Sigmoid colon (tissue), 7 donors: Measurements from ENCODE around the gene ZNF778. TPM values are rescaled to one million over a fixed set of nuclear protein-coding genes. Genes with fewer than 3 reads are reported as not detected.

Experiments used
- DNase-seq: peaks from one replicate; pipeline ENCODE4 v3.0.0-alpha.2; 2019
- H3K27ac ChIP-seq, 4 donors: fragments of 200-600 bp; sonication (generic); one replicate each; pipeline ENCODE4 v1.5.1; 2016 to 2019; ENCODE audit warnings: mild to moderate bottlenecking in 1 of 4
- H3K27me3 ChIP-seq, 3 donors: fragments of 200-600 bp; sonication (generic); one replicate each; pipeline ENCODE4 v1.5.1; 2019; ENCODE audit warnings: mild to moderate bottlenecking in 1 of 3
- H3K36me3 ChIP-seq, 4 donors: fragments of 200-600 bp; sonication (generic); one replicate each; pipeline ENCODE4 v1.5.1; 2016 to 2019
- H3K4me1 ChIP-seq, 4 donors: fragments of 200-600 bp; sonication (generic); one replicate each; pipeline ENCODE4 v1.5.1; 2017 to 2019
- H3K4me3 ChIP-seq, 4 donors: fragments of 200-600 bp; sonication (generic); one replicate each; pipeline ENCODE4 v1.5.1; 2017 to 2019; ENCODE audit warnings: mild to moderate bottlenecking in 2 of 4, moderate library complexity in 1 of 4
- H3K9me3 ChIP-seq, 4 donors: fragments of 200-600 bp in 3 of 4; sonication (generic) in 3 of 4; one replicate each; pipeline versions ENCODE4 v1.5.1 to v1.6.1; 2013 to 2019
- CTCF ChIP-seq, 4 experiments: fragments of 450-650 bp in 3 of 4; fragments of 200-600 bp in 1 of 4; IDR thresholded peaks; one replicate each; pipeline ENCODE4 v1.5.1; 2016 to 2019; ENCODE audit warnings: antibody characterized with exemption in 4 of 4, mild to moderate bottlenecking in 3 of 4, moderate library complexity in 2 of 4
- EP300 ChIP-seq, 4 donors: sonication (generic); formaldehyde crosslinking; IDR thresholded peaks; one replicate each; pipeline ENCODE4 v1.6.1; 2017; ENCODE audit warnings: antibody characterized with exemption in 4 of 4
- POLR2A ChIP-seq, 2 donors: fragments of 450-650 bp; IDR thresholded peaks; one replicate each; pipeline ENCODE4 v1.6.1; 2016; ENCODE audit warnings: antibody characterized with exemption in 2 of 2, mild to moderate bottlenecking in 2 of 2, moderate library complexity in 2 of 2
- POLR2AphosphoS5 ChIP-seq, 4 donors: sonication (generic); formaldehyde crosslinking; IDR thresholded peaks; one replicate each; pipeline ENCODE4 v1.6.1; 2017; ENCODE audit warnings: antibody characterized with exemption in 4 of 4
- WGBS, 2 donors: extraction: QIAGEN DNeasy Blood & Tissue Kit; methylation state at CpG; one replicate each; pipeline ENCODE4 v1.1.7; 2013; 5-methylcytosine and 5-hydroxymethylcytosine counted together
- intact Hi-C: fragments of 100-400 bp; cut with DNase I; formaldehyde crosslinking; loops from one replicate; pipeline ENCODE4 v1.15.1; 2023
- polyA plus RNA-seq, 3 donors: library from polyadenylated mRNA; stranded (reverse); fragments of 200-250 nt; gene quantifications; one replicate each; pipeline ENCODE4 v1.2.3, GENCODE V29; 2013
- total RNA-seq, 4 donors: library from RNA; depleted of rRNA; stranded (reverse); fragments of >200 nt; gene quantifications; one replicate each; pipeline ENCODE4 v1.1.0, GENCODE V29; 2016
- donor health status: healthy with polysubstance abuse.
- donor health status: Bipolar disorder and iron deficiency.
- donor health status: healthy.

The ZNF778 gene
- total and polyA plus RNA-seq, 7 donors, result 0.69 to 96.1 (median 12.2) TPM

GRCh38 chr16:89281189-89281577 lies 63.7 kb downstream of the ZNF778 start:
- no peaks in the 10 kb centered on the region for H3K9me3 ChIP-seq
- no peaks in the 10 kb centered on the region for H3K27me3 ChIP-seq
- no peak overlapping the region for H3K4me3 ChIP-seq
- H3K36me3 ChIP-seq, result peaks cover 25 to 87% (median 43%) of the 10 kb centered on the region in 4 donors
- intact Hi-C loops, result no loop called here
- no peak for TF ChIP-seq EP300 (IDR thresholded peaks at IDR 0.05)
- no peak for TF ChIP-seq POLR2AphosphoS5 (IDR thresholded peaks at IDR 0.05)
- TF ChIP-seq CTCF (IDR thresholded peaks at IDR 0.05), result no peak
- no peak for TF ChIP-seq POLR2A (IDR thresholded peaks at IDR 0.05)
- no peaks in the 10 kb centered on the region for H3K4me1 ChIP-seq
- H3K27ac ChIP-seq, result no peak overlapping the region
- WGBS, 2 donors, result 96 to 98% methylated on average over 28 of the region's 28 CpGs
- DNase-seq, result no peak

- no peaks in the 10 kb centered on the region for H3K4me1 ChIP-seq
- TF ChIP-seq CTCF (IDR thresholded peaks at IDR 0.05) (no peak), POLR2AphosphoS5 (IDR thresholded peaks at IDR 0.05) (no peak), POLR2A (IDR thresholded peaks at IDR 0.05) (no peak), EP300 (IDR thresholded peaks at IDR 0.05) (no peak)
- H3K36me3 ChIP-seq, result peaks cover 30 to 89% (median 48%) of the 10 kb centered on the region in 4 donors
- intact Hi-C loops, result no loop called here
- H3K27me3 ChIP-seq, result no peaks in the 10 kb centered on the region
- no peak overlapping the region for H3K27ac ChIP-seq
- no peaks in the 10 kb centered on the region for H3K9me3 ChIP-seq
- DNase-seq, result no peak
- H3K4me3 ChIP-seq, result no peak overlapping the region
- 96 to 98% methylated on average over 20 of the region's 20 CpGs for WGBS, 2 donors
Observed at GRCh38 chr16:89281829-89282228, 64.3 kb downstream of the ZNF778 start.

GRCh38 chr16:89282523-89282922 lies 65.0 kb downstream of the ZNF778 start:
- no peak for DNase-seq
- TF ChIP-seq CTCF (IDR thresholded peaks at IDR 0.05) (no peak), EP300 (IDR thresholded peaks at IDR 0.05) (no peak), POLR2AphosphoS5 (IDR thresholded peaks at IDR 0.05) (no peak), POLR2A (IDR thresholded peaks at IDR 0.05) (no peak)
- Histone ChIP-seq H3K4me3 (no peak overlapping the region), H3K27ac (no peak overlapping the region), H3K36me3 (peaks cover 30 to 89% (median 50%) of the 10 kb centered on the region in 4 donors), H3K27me3 (no peaks in the 10 kb centered on the region), H3K4me1 (no peaks in the 10 kb centered on the region), H3K9me3 (no peaks in the 10 kb centered on the region)
- intact Hi-C loops, result no loop called here
- 93 to 97% methylated on average over 18 of the region's 18 CpGs for WGBS, 2 donors

- Histone ChIP-seq H3K9me3 (no peaks in the 10 kb centered on the region), H3K27ac (no peak overlapping the region), H3K4me1 (no peaks in the 10 kb centered on the region), H3K36me3 (peaks cover 37 to 89% (median 52%) of the 10 kb centered on the region in 4 donors), H3K27me3 (no peaks in the 10 kb centered on the region), H3K4me3 (no peak overlapping the region)
- TF ChIP-seq EP300 (IDR thresholded peaks at IDR 0.05) (no peak), POLR2AphosphoS5 (IDR thresholded peaks at IDR 0.05) (no peak), CTCF (IDR thresholded peaks at IDR 0.05) (no peak)
- WGBS, 2 donors, result 87 to 92% methylated on average over 20 of the region's 20 CpGs
- DNase-seq, result no peak
- intact Hi-C loops, result no loop called here
Observed at GRCh38 chr16:89283449-89283848, 65.9 kb downstream of the ZNF778 start.

GRCh38 chr16:89285381-89285780 lies 67.9 kb downstream of the ZNF778 start:
- intact Hi-C loops, result no loop called here
- Histone ChIP-seq H3K36me3 (peaks cover 40 to 89% (median 54%) of the 10 kb centered on the region in 4 donors), H3K9me3 (no peaks in the 10 kb centered on the region), H3K27ac (no peak overlapping the region), H3K27me3 (no peaks in the 10 kb centered on the region), H3K4me3 (no peak overlapping the region), H3K4me1 (peaks cover 0 to 4% (median 0%) of the 10 kb centered on the region in 4 donors)
- WGBS, 2 donors, result 92 to 95% methylated on average over 17 of the region's 17 CpGs
- TF ChIP-seq POLR2AphosphoS5 (IDR thresholded peaks at IDR 0.05), result no peak
- no peak for TF ChIP-seq POLR2A (IDR thresholded peaks at IDR 0.05)
- TF ChIP-seq EP300 (IDR thresholded peaks at IDR 0.05), result no peak
- TF ChIP-seq CTCF (IDR thresholded peaks at IDR 0.05), result no peak
- DNase-seq, result no peak
